ENCODE results near the gene FASTK.

Gene FASTK

DNA sequence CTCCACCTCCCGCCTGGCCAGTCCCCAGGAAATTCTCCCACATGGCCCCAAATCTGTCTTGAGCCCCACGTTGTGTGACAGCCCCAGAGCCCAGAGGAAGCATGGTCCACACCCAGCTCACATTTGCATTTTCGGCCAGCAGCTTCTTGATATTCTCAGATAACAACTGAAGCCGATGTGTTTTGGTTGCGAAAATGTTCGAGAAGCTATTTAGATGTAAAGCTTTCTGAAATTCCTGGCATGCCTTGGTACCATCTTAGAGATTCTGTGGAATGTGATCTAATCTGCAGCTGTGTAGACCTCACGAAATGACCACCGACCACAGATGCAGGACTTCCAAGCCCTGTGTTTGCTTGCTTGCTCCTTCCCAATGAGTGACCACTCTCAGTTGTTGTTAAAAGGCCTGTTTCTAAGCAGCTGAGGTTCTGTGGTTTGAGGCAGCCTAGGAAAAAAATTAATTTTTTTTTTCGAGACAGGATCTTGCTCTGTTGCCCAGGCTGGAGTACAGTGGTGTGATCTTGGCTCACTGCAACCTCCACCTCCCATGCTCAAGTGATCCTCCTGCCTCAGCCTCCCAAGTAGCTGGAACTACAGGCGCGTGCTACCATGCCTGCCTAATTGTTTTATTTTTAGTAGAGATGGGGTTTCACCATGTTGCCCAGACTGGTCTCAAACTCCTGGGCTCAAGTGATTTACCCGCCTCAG lies 12.4 kb downstream of the FASTK start:
- DNase-seq (ENCODE audit: low read depth in 3 of 3, low spot score in 1 of 3): no peak

DNA sequence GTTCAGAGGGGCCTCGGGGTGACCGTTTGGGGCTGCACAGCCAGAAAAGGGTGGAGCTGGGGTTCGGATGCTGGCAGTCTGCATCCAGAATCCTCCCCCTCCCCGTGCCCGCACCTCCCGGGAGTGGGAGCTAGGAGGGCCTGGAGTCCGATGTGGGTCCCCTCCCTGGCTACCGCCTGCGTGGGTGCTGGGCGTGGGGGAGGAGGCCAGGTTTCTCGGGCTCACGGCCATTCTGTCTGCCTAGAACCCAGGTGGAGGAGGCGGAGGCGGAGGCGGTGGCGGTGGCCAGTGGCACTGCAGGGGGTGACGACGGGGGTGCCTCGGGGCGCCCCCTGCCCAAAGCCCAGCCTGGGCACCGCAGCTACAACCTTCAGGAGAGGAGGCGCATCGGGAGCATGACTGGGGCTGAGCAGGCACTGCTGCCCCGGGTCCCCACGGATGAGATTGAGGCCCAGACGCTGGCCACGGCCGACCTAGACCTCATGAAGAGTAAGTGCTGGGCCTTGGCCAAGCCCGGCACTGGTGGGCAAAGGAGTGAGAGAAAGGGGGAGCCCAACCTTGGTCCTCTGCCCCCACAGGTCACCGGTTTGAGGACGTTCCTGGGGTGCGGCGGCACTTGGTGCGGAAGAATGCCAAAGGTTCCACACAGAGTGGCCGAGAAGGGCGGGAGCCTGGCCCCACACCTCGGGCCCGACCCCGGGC lies 14.2 kb downstream of the FASTK start:
- no peak for DNase-seq (ENCODE audit: low read depth in 3 of 3, low spot score in 1 of 3)

DNA sequence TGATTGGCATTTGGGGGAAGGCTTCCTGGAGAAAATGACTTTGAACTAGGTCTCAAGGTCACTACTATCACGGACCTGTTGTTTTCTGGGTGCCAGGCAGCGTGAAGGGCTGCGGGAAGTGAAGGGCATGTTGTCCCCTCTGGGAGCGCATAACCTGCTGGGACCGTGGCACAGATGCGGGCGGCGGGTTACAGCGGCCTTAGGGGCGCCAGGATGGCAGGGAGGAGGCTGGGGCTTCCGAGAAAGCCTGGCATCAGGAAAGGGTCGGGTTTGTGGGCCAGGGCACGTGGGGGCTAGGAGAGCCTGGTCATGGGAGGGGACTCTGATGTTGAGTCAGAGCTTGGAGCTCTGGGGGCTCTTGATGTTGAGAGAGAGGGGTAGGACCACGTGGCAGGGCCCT lies 15.1 kb downstream of the FASTK start:
- no peak for DNase-seq (ENCODE audit: low read depth in 3 of 3, low spot score in 1 of 3)

DNA sequence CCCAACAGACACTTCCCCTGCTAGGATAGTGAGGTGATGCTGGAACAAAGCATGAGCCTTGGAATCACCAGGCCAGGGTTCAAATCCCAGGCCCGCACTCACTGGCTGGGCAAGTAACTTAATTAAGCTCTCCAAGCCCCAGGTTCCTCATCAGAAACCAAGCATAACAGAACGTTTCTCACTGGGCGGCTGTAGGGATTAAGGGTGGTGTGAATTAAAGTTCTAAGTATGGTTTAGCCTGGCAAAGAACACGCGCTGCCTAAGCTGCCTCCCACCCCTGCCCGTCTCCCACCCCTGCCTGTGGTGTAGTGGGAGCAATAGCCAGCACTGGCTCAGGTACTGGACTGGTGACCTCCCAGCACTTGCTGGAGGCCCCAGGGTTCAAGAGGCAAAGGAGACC lies 15.6 kb downstream of the FASTK start:
- DNase-seq (ENCODE audit: low read depth in 3 of 3, low spot score in 1 of 3): no peak

DNA sequence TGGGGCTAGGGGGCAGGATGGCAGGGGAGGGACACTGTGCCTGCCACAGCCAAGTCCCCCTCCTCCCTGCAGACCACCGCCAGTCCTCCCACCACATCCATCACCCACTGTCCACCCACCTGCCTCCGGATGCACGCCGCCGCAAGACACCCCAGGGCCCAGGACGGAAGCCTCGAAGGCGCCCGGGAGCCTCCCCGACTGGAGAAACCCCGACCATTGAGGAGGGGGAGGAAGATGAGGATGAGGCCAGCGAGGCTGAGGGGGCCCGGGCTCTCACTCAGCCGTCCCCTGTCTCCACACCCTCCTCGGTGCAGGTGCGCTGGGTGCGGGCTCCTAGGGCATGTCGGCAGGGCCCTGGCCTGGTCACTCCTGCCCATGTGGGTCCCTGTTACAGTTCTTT lies 16.2 kb downstream of the FASTK start:
- DNase-seq (ENCODE audit: low read depth in 3 of 3, low spot score in 1 of 3): no peak

DNA sequence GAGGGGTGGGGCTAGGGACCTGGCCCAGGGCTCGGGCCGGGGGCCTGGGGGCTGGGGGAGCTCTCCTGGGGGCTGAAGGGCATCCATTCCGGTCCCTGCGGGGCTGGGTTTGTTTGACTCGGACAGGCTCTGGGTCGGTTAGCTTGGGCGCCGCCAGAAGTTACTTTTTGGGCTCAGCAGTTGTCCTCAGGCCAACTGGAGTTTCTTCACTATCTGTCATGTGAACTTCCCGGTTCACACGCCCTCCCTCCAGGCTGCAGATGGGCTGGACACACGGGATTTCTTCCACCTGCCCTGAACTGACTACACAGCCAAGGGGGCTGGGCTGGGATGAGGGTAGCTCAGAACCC lies 17.4 kb downstream of the FASTK start:
- no peak for DNase-seq (ENCODE audit: low read depth in 3 of 3, low spot score in 1 of 3)

DNA sequence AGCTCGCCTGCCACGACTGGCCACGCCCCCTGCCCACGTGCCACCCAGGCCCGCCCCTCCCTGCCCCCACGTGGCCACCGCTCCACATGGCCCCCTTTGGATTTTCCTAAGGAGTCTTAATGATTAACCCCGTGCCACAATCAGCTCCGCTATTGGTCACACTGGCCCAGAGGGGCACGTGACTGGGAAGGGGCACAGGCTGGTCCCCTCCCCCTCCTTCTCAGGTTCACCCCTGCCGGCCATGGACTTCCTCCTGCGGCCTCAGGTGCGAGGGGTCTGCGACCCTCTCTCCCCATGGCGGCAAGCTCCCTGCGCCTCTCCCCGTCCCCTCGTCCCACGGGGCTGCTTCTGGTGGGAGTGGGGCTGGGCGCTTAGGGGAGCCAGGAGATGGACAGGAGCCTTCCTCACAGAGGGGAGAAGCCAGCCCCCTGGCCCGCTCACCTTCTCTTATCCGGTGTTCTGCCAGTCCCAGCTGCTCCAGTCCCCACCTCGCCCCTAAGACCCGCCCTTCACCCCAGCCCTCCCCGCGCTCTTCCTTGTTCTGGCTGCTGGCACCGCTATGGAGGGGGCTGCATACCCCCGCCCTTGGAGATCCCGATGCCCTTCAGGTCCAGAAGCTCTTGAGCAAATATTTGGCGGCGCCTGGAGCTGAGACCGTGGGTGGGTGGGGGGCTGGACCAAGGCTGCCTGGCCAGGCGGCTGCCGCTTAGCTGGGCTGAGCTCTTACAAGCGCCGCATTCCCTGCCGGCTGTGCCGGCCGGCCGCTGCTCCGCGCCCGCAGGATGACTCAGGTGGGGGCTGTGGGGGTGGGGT lies 18.0 kb downstream of the FASTK start:
- no peak for DNase-seq (ENCODE audit: low read depth in 3 of 3, low spot score in 1 of 3)

DNA sequence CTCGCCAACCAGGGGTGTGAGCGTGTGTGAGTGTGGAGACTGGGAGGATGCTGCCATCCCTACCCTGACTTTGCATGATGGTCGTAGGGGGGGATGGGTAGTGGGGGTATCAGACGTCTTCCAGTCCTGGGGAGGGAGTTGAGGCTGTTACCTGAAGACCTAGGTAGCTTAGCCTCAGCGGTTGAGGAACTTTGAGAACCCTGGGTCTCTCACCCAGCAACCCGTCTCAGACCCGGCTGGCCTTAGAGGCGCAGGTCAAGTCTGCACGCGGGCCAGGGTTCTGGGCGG lies 18.6 kb downstream of the FASTK start:
- no peak for DNase-seq (ENCODE audit: low read depth in 3 of 3, low spot score in 1 of 3)

DNA sequence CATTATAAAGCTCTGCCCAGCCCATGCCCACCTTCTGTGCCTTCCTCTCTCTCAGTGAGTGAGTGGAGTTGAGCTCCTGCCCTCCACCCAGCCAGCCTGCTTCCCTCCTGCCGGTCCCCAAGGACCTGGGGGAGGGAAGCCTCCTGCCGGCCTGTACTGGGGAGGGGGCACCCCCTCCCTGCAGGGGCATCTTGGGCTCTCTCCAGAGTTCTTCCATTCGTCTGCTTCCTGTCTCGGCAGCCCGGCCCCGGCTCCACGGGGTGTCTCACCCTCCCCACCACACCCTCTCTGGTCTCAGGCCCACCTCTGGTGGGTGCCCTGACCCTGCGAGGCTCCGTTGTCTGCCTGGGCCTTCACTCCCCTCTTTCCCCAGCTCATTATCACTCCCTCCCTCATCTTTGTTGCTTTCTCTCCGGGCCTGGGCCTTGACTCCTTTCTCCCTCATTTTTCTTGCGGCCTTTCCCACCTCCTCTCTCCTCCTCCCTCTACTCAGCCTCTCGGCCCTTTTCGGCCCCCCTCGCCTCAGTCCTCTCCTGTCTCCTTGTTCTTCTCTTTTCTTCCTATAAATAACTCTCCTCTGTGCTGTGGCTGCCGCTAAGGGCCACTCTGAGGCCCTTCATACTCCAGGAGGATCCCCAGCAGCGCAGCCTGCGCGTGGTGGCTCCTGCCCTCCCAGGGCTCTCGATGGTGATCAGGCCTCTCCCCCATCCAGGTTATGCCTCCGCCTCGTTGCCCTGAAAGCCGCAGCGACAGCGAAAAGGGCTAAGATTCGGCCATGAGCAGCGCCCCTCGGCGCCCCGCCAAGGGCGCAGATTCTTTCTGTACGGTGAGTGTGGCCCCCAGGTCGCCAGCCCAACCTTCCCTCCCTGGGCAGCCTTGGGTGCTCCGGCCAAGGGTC lies 19.1 kb downstream of the FASTK start:
- no peak for DNase-seq (ENCODE audit: low read depth in 3 of 3, low spot score in 1 of 3)

DNA sequence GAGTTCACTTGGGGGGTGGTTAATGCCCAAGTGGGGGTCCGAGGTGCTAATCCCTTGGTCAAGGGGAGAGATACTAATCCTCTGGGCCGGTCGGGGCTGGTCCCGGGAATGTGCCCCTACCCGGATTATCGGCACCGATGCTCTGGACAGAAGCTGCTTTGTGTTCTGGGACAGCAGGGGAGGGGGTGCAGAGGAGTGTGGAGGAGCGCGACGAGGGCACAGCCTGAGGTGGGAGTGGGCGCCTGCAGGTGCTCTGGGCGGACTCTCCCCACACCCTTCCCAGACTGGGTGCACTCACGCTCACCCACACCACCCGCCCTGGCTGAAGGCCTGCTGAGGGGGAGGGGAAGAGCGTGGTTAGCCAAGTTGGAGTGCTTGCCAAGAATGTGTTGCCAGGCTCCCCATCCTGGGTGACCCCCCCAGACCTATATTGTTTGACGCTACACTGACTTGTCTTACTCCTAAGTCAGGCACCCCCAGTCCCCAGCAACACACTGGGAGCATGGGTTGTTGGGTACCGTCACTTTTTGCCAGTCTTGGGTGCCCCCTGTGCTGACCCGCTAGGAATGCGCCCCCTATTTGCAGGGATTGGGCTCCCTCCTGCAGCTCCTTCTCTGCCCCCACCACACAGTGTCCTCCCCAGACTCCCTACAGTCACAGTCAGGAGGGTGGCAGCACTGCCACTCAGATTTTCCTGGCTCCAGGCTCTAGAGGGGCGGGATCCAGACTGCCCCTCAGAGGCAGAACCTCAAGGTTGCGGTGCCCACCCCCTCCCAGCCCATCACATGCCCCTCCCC lies 20.0 kb downstream of the FASTK start:
- DNase-seq (ENCODE audit: low read depth in 3 of 3, low spot score in 1 of 3): no peak

DNA sequence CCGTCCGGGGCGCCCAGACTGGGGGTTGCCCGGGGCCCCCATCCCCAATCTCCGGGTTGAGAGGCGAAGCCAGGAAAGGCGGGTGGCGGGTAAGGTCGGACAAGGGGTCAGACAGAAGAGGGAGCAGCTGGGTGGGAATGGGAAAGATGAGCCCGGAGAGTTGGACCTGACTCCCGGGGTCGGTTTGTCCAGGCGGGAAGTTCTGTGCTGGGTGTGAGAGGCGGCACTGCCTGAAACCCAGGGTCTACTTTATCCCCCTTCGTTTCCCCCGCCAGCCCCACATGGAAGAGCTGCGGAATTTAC lies 20.5 kb downstream of the FASTK start:
- no peak for DNase-seq (ENCODE audit: low read depth in 3 of 3, low spot score in 1 of 3)

DNA sequence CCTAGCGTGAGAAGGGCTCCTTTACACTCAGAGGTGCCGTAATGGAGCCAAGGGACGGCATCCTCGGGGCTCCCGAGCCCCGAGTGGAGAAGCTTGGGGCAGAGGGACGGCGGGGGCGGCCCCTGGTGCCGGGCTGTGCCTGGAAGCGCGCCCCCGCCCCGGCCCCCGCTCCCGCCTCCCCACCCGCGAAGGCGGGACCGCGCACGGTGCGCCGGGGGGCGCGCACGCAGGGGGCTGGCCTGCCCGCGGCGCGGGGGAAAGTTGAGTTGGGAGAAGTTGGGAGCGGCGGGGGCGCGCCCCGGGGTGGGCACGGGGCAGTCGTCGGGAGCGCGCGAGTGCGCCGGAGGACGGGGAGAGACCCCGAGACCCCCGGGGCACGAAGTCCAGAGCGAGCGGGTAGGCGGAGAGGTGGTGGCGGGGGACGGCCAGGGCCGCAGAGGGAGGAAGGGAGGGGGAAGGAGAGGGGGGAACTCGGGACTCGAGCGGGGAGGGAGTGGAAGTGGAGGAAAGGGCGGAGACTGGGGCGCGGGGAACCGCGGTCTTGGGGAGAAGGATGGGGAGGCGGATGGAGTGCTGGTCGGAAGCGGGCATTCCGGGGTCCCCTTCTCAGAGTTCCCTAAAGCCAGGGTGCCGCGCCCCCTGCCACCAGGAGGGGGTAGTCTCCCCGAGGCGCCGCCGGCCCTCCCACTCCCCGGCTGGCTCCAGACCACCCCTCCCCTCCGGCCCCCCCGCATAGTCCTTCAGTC lies 21.1 kb downstream of the FASTK start, which contains the start of gene SLC4A2:
Gene SLC4A2 (plus strand): TSS at position 223 of the 746 bp plus-strand sequence. CDS start 2,399 bp downstream, outside the sequence.
- peak in 2 of 3 donors; percentile 33 to 63 for DNase-seq (ENCODE audit: low read depth in 3 of 3, low spot score in 1 of 3)

DNA sequence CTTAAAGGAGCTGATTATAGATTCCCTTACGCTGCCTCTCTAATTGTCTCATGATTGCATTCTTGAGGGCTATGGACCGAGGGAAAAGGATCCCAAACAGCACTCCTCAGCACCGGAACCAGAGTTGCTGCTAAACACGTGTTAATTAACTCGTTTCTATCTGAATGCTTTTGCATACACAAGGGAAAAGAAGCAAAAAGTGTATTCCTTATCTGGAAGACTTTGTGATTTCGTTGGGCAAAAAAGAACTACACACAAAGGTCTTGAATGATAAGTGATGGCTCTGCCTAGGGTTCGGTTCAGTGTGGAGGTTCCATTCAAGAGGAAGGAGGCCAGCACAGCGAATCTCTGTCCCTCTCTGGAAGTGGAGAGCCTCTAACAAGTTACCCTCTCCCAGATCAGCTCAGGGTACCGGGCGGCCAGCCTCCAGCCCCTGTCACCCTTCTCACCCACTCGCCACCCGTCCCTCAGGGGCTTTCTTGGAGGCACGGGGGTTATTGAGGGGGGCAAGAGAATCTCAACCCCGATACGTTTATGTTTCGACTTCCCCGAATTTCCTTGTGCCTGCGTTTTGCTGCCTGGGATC lies 21.7 kb downstream of the FASTK start:
- DNase-seq (ENCODE audit: low read depth in 3 of 3, low spot score in 1 of 3): no peak

DNA sequence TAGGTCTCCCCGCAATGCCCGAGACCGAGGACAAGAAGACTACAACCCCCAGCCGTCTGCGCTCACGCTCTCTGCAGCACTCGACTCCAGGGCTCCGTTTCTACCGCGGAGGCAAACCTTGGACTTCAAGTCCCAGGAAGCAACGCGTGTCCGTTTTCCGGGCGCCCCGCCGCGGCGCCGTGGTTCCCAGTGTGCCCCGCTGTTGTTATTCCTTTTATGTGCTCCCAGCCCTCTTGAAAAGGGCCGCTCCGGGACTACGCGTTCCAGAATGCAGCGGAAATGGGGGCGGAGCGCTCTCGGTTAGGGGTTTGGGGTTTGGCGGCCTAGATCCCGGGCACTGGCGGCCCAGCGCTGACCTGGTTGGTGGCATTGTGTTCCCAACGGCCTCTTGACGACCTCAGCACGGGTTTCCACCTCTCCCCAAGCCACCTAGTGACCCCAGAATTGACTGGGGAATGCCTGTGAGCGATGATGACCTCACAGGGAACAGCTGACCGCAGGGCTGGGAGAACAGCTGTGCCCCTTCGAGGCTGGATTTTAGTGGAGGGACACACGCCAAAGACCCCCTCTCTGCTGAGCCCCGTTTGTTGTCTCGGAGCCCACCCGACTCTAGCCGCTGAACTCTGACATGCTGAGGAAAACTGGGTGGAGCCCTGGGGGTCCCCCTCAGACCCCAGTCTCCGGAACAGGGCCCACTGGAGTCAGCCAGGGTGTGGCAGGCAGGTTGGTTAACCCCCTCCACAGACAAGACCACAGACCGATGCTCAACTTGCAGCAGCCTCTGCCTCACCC lies 22.4 kb downstream of the FASTK start:
- peak; percentile 88 to 94 (median 93) for DNase-seq (ENCODE audit: low read depth in 3 of 3, low spot score in 1 of 3)

DNA sequence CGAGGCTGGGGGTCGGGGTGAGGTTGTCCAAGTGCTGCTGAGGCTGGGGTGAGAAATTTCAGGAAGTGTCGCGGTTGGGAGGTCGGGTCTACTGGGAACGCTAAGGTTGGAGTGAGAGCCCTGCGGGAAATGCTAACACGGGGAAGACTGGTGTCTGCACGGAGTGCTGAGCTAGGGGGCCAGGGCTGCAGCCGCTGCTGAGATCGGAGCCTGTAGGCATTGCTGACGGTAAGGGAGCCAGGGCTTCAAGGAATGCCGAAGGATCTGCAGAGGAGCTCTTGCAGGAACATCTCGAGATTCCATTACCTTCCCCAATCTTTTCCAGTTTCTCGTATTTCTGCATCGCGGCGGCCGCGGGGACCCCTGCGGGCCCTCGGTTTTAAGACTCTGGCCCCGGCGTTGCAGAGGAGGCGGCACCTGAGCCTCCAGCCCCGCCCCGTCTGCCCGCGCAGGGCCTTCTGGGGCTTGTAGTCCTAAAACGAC lies 23.1 kb downstream of the FASTK start, which contains the start of gene CDK5:
Gene CDK5 (minus strand): TSS at position 392 of the 483 bp plus-strand sequence. CDS start 49 bp downstream, at position 343.
- no peak for DNase-seq (ENCODE audit: low read depth in 3 of 3, low spot score in 1 of 3)

DNA sequence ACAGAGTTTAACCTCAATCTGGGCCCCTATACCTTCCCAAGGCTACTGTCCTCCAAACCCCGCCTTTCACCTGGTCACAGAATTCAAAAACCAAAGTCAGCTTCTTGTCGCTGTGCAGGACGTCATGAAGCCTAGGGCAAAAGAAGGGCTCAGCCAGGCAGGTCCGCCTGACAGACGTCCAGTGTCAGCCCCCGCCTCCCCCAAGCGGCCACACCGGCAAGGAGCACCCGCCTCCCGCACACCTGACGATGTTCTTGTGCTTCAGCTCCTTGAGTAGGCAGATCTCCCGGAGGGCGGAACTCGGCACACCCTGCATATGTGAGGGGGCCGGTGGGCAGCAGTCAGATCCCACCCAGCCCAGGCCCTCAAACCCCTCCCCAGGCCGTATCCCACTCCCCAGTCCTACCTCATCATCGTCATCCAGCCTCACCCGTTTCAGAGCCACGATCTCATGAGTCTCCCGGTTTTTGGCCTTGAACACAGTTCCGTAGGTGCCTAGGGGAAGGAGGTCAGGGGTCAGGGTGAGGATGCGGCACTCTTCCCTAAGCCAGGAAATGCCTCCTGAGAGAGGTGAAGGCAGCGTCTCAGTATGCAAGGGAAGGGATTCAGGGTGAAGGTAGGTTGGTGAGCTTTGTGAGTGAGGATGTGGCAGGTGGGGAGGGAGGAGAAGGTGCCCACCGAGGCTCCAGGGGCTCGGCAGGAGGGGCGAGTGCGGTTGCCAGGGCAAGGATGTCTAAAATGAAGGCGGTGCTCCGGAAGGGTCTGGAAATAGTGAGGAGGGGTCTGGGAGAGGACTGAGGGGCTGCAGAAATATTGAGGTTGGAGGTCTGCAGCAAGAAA lies 23.7 kb downstream of the FASTK start:
- no peak for DNase-seq (ENCODE audit: low read depth in 3 of 3, low spot score in 1 of 3)

DNA sequence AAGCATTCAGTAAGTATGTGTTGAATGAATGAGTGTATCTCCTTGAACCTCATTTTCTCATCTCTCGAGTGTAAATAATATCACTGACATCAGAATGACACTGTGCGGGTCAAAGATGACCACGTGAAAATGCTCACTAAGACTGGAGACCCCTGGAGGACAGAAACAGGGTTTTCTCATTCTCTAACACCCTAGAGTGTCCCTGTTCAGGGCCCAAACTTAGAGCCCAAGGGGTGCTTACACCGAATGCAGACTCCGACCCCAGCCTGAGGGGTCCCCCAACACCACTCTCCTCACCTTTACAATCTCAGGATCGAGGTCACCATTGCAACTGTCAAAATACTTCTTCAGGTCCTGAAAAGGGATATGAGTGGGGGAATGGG lies 24.3 kb downstream of the FASTK start:
- DNase-seq (ENCODE audit: low read depth in 3 of 3, low spot score in 1 of 3): no peak

DNA sequence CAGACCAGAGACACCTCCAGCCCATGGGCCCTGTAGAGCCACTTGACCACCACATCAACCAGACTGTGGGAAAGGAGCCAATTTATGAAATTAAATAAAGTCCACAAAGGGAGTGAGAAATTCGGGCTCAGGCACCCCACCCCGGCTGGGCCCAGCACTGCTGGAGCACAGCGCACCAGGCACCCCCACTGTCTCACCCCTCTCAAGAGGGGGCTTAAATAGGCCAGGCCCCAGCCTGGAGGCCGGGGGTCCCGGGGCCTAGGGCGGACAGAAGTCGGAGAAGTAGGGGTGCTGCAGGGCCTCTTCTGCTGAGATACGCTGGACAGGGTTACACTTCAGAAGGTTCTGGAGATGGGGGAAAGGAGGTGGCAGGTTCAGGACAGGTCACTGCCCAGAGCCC lies 26.9 kb downstream of the FASTK start:
- no peak for DNase-seq (ENCODE audit: low read depth in 3 of 3, low spot score in 1 of 3)

All from stimulated activated CD4-positive, alpha-beta T cell treated with anti-CD3 and anti-CD28 coated beads, TNF-alpha, amount 100 ng/mL, for 1 hour (primary cell).